Right atrium auricular region (tissue), 2 donors: ENCODE results near the gene SENP3. TPM values are rescaled to one million over a fixed set of nuclear protein-coding genes. Genes with fewer than 3 reads are reported as not detected.

Source experiments
- DNase-seq: peaks from one replicate; pipeline ENCODE4 v3.0.0-alpha.2; 2019; ENCODE audit warnings: low spot score
- H3K27ac ChIP-seq, 2 donors: fragments of 200-600 bp; sonication (generic); 1 replicate in 1 of 2; 2 replicates in 1 of 2; pipeline ENCODE4 v1.5.1; 2016 to 2019
- H3K27me3 ChIP-seq, 2 donors: fragments of 200-600 bp; sonication (generic); one replicate each; pipeline versions ENCODE4 v1.5.1 to v1.6.0; 2017 to 2019
- H3K36me3 ChIP-seq: fragments of 200-600 bp; sonication (generic); one replicate; pipeline ENCODE4 v1.5.1; 2016
- H3K4me1 ChIP-seq, 2 donors: fragments of 200-600 bp; sonication (generic); one replicate each; pipeline versions ENCODE4 v1.5.1 to v1.6.0; 2017 to 2019
- H3K4me3 ChIP-seq, 2 donors: fragments of 200-600 bp; sonication (generic); 1 replicate in 1 of 2; 2 replicates in 1 of 2; pipeline ENCODE4 v1.5.1; 2017 to 2019; ENCODE audit warnings: mild to moderate bottlenecking in 1 of 2, moderate library complexity in 1 of 2
- H3K9me3 ChIP-seq, 2 donors: fragments of 200-600 bp; sonication (generic); one replicate each; pipeline ENCODE4 v1.5.1; 2019
- CTCF ChIP-seq, 2 donors: fragments of 200-600 bp; sonication (generic); IDR thresholded peaks; one replicate each; pipeline ENCODE4 v1.5.1; 2019; ENCODE audit warnings: antibody characterized with exemption in 2 of 2
- total RNA-seq, 2 donors: library from RNA; depleted of rRNA; stranded (reverse); fragments of >200 nt; gene quantifications; one replicate each; pipeline ENCODE4 v1.1.0, GENCODE V29; 2016

The SENP3 gene
- total RNA-seq, 2 donors from 2014 or later: 45.9 to 56.1 TPM

GRCh38 chr17:7551396-7551795, 10.3 kb upstream of the SENP3 start:
- no peak for TF ChIP-seq CTCF (IDR thresholded peaks at IDR 0.05)
- DNase-seq: no peak
- Histone ChIP-seq H3K36me3 (no peaks in the 10 kb centered on the region), H3K9me3 (no peaks in the 10 kb centered on the region), H3K4me3 (no peak overlapping the region), H3K27ac (no peak overlapping the region), H3K4me1 (peaks cover 0 to 22% of the 10 kb centered on the region in 2 donors), H3K27me3 (no peaks in the 10 kb centered on the region)

- H3K27ac ChIP-seq: no peak overlapping the region
- H3K4me3 ChIP-seq: no peak overlapping the region
- DNase-seq: no peak
- H3K4me1 ChIP-seq: peaks cover 0 to 30% of the 10 kb centered on the region in 2 donors
- H3K36me3 ChIP-seq: no peaks in the 10 kb centered on the region
- no peak for TF ChIP-seq CTCF (IDR thresholded peaks at IDR 0.05)
- H3K9me3 ChIP-seq: no peaks in the 10 kb centered on the region
- no peaks in the 10 kb centered on the region for H3K27me3 ChIP-seq
Measured at GRCh38 chr17:7552621-7553051, 9.1 kb upstream of the SENP3 start.

DNA sequence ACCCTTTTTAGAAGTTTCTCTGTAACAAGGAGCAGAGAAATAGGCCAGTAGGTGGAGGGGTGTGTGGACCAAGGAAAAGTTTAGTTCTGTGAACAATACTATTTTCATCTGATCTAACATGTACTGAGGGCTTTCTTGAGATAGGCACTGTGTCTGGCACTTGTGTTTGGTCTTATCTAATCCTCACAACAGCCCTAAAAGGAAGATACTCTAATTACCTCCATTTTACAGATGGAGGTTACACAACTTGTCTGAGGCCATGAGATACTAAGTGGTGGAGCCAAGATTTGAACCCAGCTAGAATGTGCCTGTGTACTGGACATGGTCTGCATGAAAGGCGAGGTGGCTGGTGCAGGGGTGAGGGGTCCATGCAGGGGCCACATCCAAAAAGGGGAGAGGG, 8.4 kb upstream of the SENP3 start:
- no peak for DNase-seq
- H3K4me1 ChIP-seq: peaks cover 0 to 32% of the 10 kb centered on the region in 2 donors
- no peaks in the 10 kb centered on the region for H3K27me3 ChIP-seq
- no peak for TF ChIP-seq CTCF (IDR thresholded peaks at IDR 0.05)
- H3K36me3 ChIP-seq: no peaks in the 10 kb centered on the region
- H3K27ac ChIP-seq: no peak overlapping the region
- no peak overlapping the region for H3K4me3 ChIP-seq
- H3K9me3 ChIP-seq: no peaks in the 10 kb centered on the region

DNA sequence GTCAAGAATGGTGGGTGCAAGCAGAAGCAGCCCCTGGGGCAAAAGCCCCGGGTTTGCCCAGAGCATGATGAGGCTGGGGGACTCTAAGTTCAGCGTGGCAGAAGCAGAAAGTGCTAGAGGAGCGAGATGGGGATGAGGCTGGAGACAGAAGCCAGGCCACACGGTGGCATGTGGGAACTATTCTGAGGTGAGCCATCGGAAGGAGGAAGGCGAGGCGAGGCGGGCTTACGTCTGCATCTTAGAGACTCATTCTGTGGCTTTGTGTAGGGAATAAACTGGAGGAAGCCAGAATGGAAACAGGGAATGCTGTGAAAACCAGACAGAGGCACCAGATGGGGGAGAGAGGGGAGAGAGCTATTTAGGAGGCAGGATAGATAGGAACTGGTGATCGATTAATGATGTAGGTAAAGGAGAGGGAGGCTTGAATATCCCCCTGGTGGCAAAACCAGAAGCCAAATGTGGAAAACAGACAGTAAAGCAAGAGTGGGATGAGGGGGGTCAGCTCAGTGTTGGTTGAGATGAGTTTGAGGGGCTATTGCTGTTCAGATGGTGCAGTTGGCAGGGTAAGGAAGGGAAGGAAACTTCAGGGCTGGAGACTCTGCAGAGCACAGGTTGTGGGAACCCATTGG, 6.3 kb upstream of the SENP3 start:
- Histone ChIP-seq H3K4me1 (peaks cover 0 to 39% of the 10 kb centered on the region in 2 donors), H3K27ac (no peak overlapping the region)

GRCh38 chr17:7556627-7557026, 5.1 kb upstream of the SENP3 start:
- Histone ChIP-seq H3K27me3 (no peaks in the 10 kb centered on the region), H3K27ac (peak overlapping the region in 1 of 2 donors; percentile 86), H3K36me3 (no peaks in the 10 kb centered on the region), H3K9me3 (no peaks in the 10 kb centered on the region), H3K4me1 (peaks cover 0 to 45% of the 10 kb centered on the region in 2 donors), H3K4me3 (no peak overlapping the region)
- no peak for DNase-seq
- TF ChIP-seq CTCF (IDR thresholded peaks at IDR 0.05): no peak

More for the DNA sequence above, 6.3 kb upstream of the SENP3 start:
- TF ChIP-seq CTCF (IDR thresholded peaks at IDR 0.05): no peak
- Histone ChIP-seq H3K9me3 (no peaks in the 10 kb centered on the region), H3K4me3 (no peak overlapping the region), H3K27me3 (no peaks in the 10 kb centered on the region), H3K36me3 (no peaks in the 10 kb centered on the region)
- no peak for DNase-seq
